Mesenchymal stem cell (in vitro differentiated cells and primary cell): ENCODE results near the gene FHOD1.
A peak's percentile ranks its signal among the peaks of the same experiment; 100 is the strongest.

ENCODE experiments used
- DNase-seq: peaks from one replicate; pipeline ENCODE4 v3.0.0-alpha.2; 2013
- H2AFZ ChIP-seq: one replicate; pipeline ENCODE4 v1.6.1; 2013; ENCODE audit warnings: low read depth, mild to moderate bottlenecking, control low read depth, inconsistent platforms, low read length, moderate library complexity
- H2AK5ac ChIP-seq: 2 replicates; pipeline ENCODE4 v1.6.1; 2013; ENCODE audit warnings: low read length, moderate library complexity, mild to moderate bottlenecking, inconsistent platforms; ENCODE audit not compliant: severe bottlenecking
- H2BK120ac ChIP-seq: one replicate; pipeline ENCODE4 v1.6.1; 2013; ENCODE audit warnings: low read depth, mild to moderate bottlenecking, inconsistent platforms, low read length, moderate library complexity
- H2BK12ac ChIP-seq, 2 experiments: one replicate each; pipeline ENCODE4 v1.6.1; 2013; ENCODE audit warnings: inconsistent platforms in 2 of 2, low read length in 2 of 2, mild to moderate bottlenecking in 2 of 2, moderate library complexity in 2 of 2, control low read depth in 1 of 2
- H2BK15ac ChIP-seq: one replicate; pipeline ENCODE4 v1.6.1; 2013; ENCODE audit warnings: mild to moderate bottlenecking, low read depth, inconsistent platforms; ENCODE audit not compliant: poor library complexity, severe bottlenecking
- H2BK5ac ChIP-seq: 2 replicates; pipeline ENCODE4 v1.6.1; 2013; ENCODE audit warnings: low read depth, mild to moderate bottlenecking, low read length, control low read depth, inconsistent platforms; ENCODE audit not compliant: poor library complexity, severe bottlenecking
- H3K14ac ChIP-seq, 2 experiments: one replicate each; pipeline ENCODE4 v1.6.1; 2013; ENCODE audit warnings: inconsistent platforms in 2 of 2, low read length in 2 of 2, control low read depth in 1 of 2, mild to moderate bottlenecking in 1 of 2, moderate library complexity in 1 of 2
- H3K18ac ChIP-seq, 2 experiments: one replicate each; pipeline ENCODE4 v1.6.1; 2013; ENCODE audit warnings: inconsistent platforms in 2 of 2, low read length in 2 of 2, control low read depth in 1 of 2, low read depth in 1 of 2, mild to moderate bottlenecking in 1 of 2
- H3K23ac ChIP-seq, 2 experiments: one replicate each; pipeline ENCODE4 v1.6.1; 2013; ENCODE audit warnings: inconsistent platforms in 2 of 2, low read length in 2 of 2, mild to moderate bottlenecking in 2 of 2, moderate library complexity in 2 of 2, control low read depth in 1 of 2
- H3K27ac ChIP-seq: 2 replicates; pipeline ENCODE4 v1.5.1; 2013; ENCODE audit warnings: mild to moderate bottlenecking, moderate library complexity, low read length, control low read depth, inconsistent platforms; ENCODE audit not compliant: poor library complexity, severe bottlenecking
- H3K27me3 ChIP-seq, 2 experiments: 2 replicates each; pipeline versions ENCODE4 v1.6.1 to v1.7.0; 2013; ENCODE audit warnings: low read length in 2 of 2, mild to moderate bottlenecking in 2 of 2, moderate library complexity in 2 of 2, control low read depth in 1 of 2, inconsistent platforms in 1 of 2; ENCODE audit not compliant: control insufficient read depth in 1 of 2, insufficient read depth in 1 of 2
- H3K36me3 ChIP-seq, 2 experiments: 2 replicates each; pipeline versions ENCODE4 v1.6.1 to v1.7.0; 2013; ENCODE audit warnings: low read length in 2 of 2, control low read depth in 1 of 2, inconsistent platforms in 1 of 2, low read depth in 1 of 2, mild to moderate bottlenecking in 1 of 2; ENCODE audit not compliant: insufficient read depth in 2 of 2, control insufficient read depth in 1 of 2
- H3K4ac ChIP-seq, 2 experiments: one replicate each; pipeline ENCODE4 v1.6.1; 2013; ENCODE audit warnings: inconsistent platforms in 2 of 2, low read length in 2 of 2, mild to moderate bottlenecking in 2 of 2, moderate library complexity in 2 of 2, control low read depth in 1 of 2, low read depth in 1 of 2
- H3K4me1 ChIP-seq: 2 replicates; pipeline ENCODE4 v1.6.1; 2013; ENCODE audit warnings: low read depth, low read length, control low read depth; ENCODE audit not compliant: control insufficient read depth, insufficient read depth
- H3K4me2 ChIP-seq: 2 replicates; pipeline ENCODE4 v1.6.1; 2013; ENCODE audit warnings: low read length, mild to moderate bottlenecking, inconsistent platforms; ENCODE audit not compliant: poor library complexity, severe bottlenecking
- H3K4me3 ChIP-seq, 2 experiments: 2 replicates each; pipeline versions ENCODE4 v1.5.1 to v1.7.0; 2013; ENCODE audit warnings: low read length in 2 of 2, mild to moderate bottlenecking in 2 of 2, control low read depth in 1 of 2, low read depth in 1 of 2; ENCODE audit not compliant: insufficient read depth in 1 of 2
- H3K79me1 ChIP-seq: replicated peaks from 2 replicates; pipeline ENCODE4 v1.6.1; 2013; ENCODE audit warnings: mild to moderate bottlenecking, control low read depth, low read length, inconsistent platforms; ENCODE audit not compliant: poor library complexity, severe bottlenecking
- H3K9ac ChIP-seq: 2 replicates; pipeline ENCODE4 v1.7.0; 2013; ENCODE audit warnings: mild to moderate bottlenecking, low read length, moderate library complexity
- H3K9me3 ChIP-seq: 2 replicates; pipeline ENCODE4 v1.7.0; 2013; ENCODE audit warnings: mild to moderate bottlenecking, low read length; ENCODE audit not compliant: control insufficient read depth
- H4K8ac ChIP-seq: one replicate; pipeline ENCODE4 v1.6.1; 2013; ENCODE audit warnings: inconsistent platforms, mild to moderate bottlenecking, low read length, moderate library complexity
- H4K91ac ChIP-seq: one replicate; pipeline ENCODE4 v1.6.1; 2013; ENCODE audit warnings: mild to moderate bottlenecking, low read length, inconsistent platforms
- WGBS: methylation state at CpG from one replicate; pipeline ENCODE4 v1.1.7; 2013; ENCODE audit warnings: mixed read lengths; 5-methylcytosine and 5-hydroxymethylcytosine counted together

FHOD1 gene

DNA sequence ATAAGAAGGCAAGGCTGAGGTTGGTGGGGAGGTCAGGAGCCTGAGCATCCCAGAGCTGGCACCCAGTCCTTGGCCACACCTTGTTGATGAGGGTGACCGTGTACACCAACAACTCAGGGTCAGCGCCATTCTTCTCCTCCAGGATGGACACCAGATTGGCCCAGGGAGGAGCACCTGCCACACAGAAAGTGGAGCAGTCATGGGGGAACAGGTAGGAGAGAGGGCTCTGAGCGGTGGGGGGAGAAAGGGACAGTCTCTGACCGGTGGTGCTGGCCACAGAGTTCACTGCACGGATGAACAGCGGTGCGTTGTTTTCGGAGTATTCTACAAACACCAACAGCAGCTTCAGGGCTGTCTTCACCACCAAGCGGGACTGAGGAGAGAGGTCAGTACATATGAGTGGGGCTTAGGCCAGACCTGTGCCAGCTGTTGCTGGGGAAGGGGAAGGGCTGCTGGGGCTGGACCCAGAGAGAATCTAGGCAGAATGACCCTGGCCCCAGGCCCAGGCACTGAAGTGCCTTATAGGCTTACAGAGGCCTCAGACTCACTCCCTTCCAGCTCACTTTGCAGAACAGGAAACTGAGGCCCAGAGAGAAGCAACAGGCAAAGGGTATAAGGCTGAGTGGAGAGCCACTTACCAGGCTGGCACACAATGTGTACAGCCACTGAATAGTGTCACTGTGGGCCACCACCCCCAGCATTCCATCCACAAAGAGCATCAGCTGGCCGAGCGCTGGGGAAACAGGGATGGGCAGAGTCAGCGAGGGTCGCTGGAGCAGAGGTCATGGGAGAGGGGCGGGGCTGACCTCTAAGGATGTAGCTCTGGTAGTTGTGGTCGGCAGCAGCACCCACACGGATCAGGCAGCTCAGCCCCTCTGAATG lies 9.6 kb downstream of the FHOD1 start:
- H3K36me3 ChIP-seq: peaks cover 72 to 76% of the 10 kb centered on the region in 2 experiments
- H3K18ac ChIP-seq: no peak overlapping the region
- H3K27ac ChIP-seq: no peak overlapping the region
- no peak overlapping the region for H2BK5ac ChIP-seq
- DNase-seq: no peak
- H3K27me3 ChIP-seq: no peaks in the 10 kb centered on the region
- H4K91ac ChIP-seq: no peak overlapping the region
- H3K4ac ChIP-seq: no peak overlapping the region
- H3K79me1 ChIP-seq: peaks cover 45% of the 10 kb centered on the region
- H4K8ac ChIP-seq: peak overlapping the region; percentile 19
- no peak overlapping the region for H3K9ac ChIP-seq
- H3K9me3 ChIP-seq: no peaks in the 10 kb centered on the region
- no peak overlapping the region for H3K4me3 ChIP-seq
- no peak overlapping the region for H2BK120ac ChIP-seq
- H2AFZ ChIP-seq: no peak overlapping the region
- H3K14ac ChIP-seq: no peak overlapping the region
- no peak overlapping the region for H3K23ac ChIP-seq
- H3K4me2 ChIP-seq: no peak overlapping the region
- peaks cover 20% of the 10 kb centered on the region for H3K4me1 ChIP-seq
- H2AK5ac ChIP-seq: no peak overlapping the region
- 94% methylated on average over 10 of the region's 16 CpGs for WGBS
- no peak overlapping the region for H2BK15ac ChIP-seq
- no peak overlapping the region for H2BK12ac ChIP-seq

- Histone ChIP-seq H2BK12ac (no peak overlapping the region), H3K4me1 (peaks cover 15% of the 10 kb centered on the region), H3K27me3 (no peaks in the 10 kb centered on the region), H3K79me1 (peaks cover 47% of the 10 kb centered on the region), H2BK120ac (no peak overlapping the region), H4K8ac (no peak overlapping the region), H2BK5ac (no peak overlapping the region), H3K36me3 (peaks cover 73 to 77% of the 10 kb centered on the region in 2 experiments), H3K23ac (no peak overlapping the region), H3K4me2 (no peak overlapping the region), H3K9me3 (no peaks in the 10 kb centered on the region), H4K91ac (no peak overlapping the region), H2AFZ (no peak overlapping the region), H3K9ac (no peak overlapping the region), H2BK15ac (no peak overlapping the region), H3K27ac (no peak overlapping the region), H3K14ac (no peak overlapping the region), H2AK5ac (no peak overlapping the region), H3K18ac (no peak overlapping the region), H3K4me3 (no peak overlapping the region), H3K4ac (no peak overlapping the region)
- DNase-seq: peak; percentile 64
- WGBS: 87% methylated on average over 48 of the region's 50 CpGs
Observed at GRCh38 chr16:67236563-67237395, 10.5 kb downstream of the FHOD1 start.

- H3K36me3 ChIP-seq: peaks cover 81 to 84% of the 10 kb centered on the region in 2 experiments
- H3K23ac ChIP-seq: no peak overlapping the region
- no peak overlapping the region for H2AFZ ChIP-seq
- H3K14ac ChIP-seq: no peak overlapping the region
- H3K9ac ChIP-seq: no peak overlapping the region
- no peak for DNase-seq
- no peak overlapping the region for H2BK12ac ChIP-seq
- no peak overlapping the region for H3K4me2 ChIP-seq
- peaks cover 47% of the 10 kb centered on the region for H3K79me1 ChIP-seq
- whole genome bisulfite sequencing: 86% methylated on average over 17 of the region's 17 CpGs
- H3K27ac ChIP-seq: no peak overlapping the region
- no peak overlapping the region for H4K8ac ChIP-seq
- H2BK120ac ChIP-seq: no peak overlapping the region
- peaks cover 8% of the 10 kb centered on the region for H3K4me1 ChIP-seq
- no peak overlapping the region for H3K18ac ChIP-seq
- no peak overlapping the region for H3K4me3 ChIP-seq
- H4K91ac ChIP-seq: no peak overlapping the region
- H2BK5ac ChIP-seq: no peak overlapping the region
- H3K4ac ChIP-seq: no peak overlapping the region
- H3K27me3 ChIP-seq: no peaks in the 10 kb centered on the region
- H2AK5ac ChIP-seq: no peak overlapping the region
- no peaks in the 10 kb centered on the region for H3K9me3 ChIP-seq
- H2BK15ac ChIP-seq: no peak overlapping the region
Observed at GRCh38 chr16:67235816-67236562, 11.3 kb downstream of the FHOD1 start.
